H9 (cell line): Measurements from ENCODE around the gene MBLAC1. TPM values are rescaled to one million over a fixed set of nuclear protein-coding genes. Genes with fewer than 3 reads are reported as not detected.

Source experiments
- DNase-seq: peaks from one replicate; pipeline ENCODE4 v3.0.0-alpha.2; 2017
- H2AFZ ChIP-seq: one replicate; pipeline ENCODE4 v1.6.1; 2013; ENCODE audit warnings: mild to moderate bottlenecking, low read length, control low read depth, moderate library complexity
- H2AK5ac ChIP-seq: 2 replicates; pipeline ENCODE4 v1.6.1; 2013; ENCODE audit warnings: low read length, control low read depth, mixed read lengths; ENCODE audit not compliant: insufficient read length
- H2BK120ac ChIP-seq: one replicate; pipeline ENCODE4 v1.6.1; 2013; ENCODE audit warnings: low read depth, mild to moderate bottlenecking, low read length, control low read depth, inconsistent platforms; ENCODE audit not compliant: poor library complexity, severe bottlenecking
- H2BK12ac ChIP-seq: 2 replicates; pipeline ENCODE4 v1.6.1; 2013; ENCODE audit warnings: low read length, control low read depth, mixed read lengths, low read depth; ENCODE audit not compliant: insufficient read length
- H2BK15ac ChIP-seq: 2 replicates; pipeline ENCODE4 v1.6.1; 2013; ENCODE audit warnings: low read depth, low read length, control low read depth
- H2BK20ac ChIP-seq: one replicate; pipeline ENCODE4 v1.6.1; 2013; ENCODE audit warnings: low read depth, mild to moderate bottlenecking, low read length, control low read depth, inconsistent platforms; ENCODE audit not compliant: poor library complexity, severe bottlenecking
- H2BK5ac ChIP-seq: 2 replicates; pipeline ENCODE4 v1.6.1; 2013; ENCODE audit warnings: low read length, control low read depth, mixed read lengths; ENCODE audit not compliant: insufficient read length
- H3K14ac ChIP-seq: 2 replicates; pipeline ENCODE4 v1.6.1; 2013; ENCODE audit warnings: low read length, control low read depth; ENCODE audit not compliant: insufficient read depth
- H3K18ac ChIP-seq: 2 replicates; pipeline ENCODE4 v1.6.1; 2013; ENCODE audit warnings: low read depth, mild to moderate bottlenecking, mixed read lengths, low read length, control low read depth; ENCODE audit not compliant: insufficient read length
- H3K23ac ChIP-seq: 2 replicates; pipeline ENCODE4 v1.6.1; 2013; ENCODE audit warnings: low read length, control low read depth, mixed read lengths, low read depth; ENCODE audit not compliant: insufficient read length
- H3K23me2 ChIP-seq: 2 replicates; pipeline ENCODE4 v1.6.1; 2013; ENCODE audit warnings: low read depth, mild to moderate bottlenecking, mixed read lengths, low read length, control low read depth; ENCODE audit not compliant: insufficient read length, poor library complexity, severe bottlenecking
- H3K27ac ChIP-seq: 2 replicates; pipeline ENCODE4 v1.5.1; 2013; ENCODE audit warnings: low read length, control low read depth, mixed read lengths, low read depth; ENCODE audit not compliant: insufficient read length
- H3K27me3 ChIP-seq: 2 replicates; pipeline ENCODE4 v1.6.1; 2013; ENCODE audit warnings: low read length, control low read depth, inconsistent platforms; ENCODE audit not compliant: insufficient read depth
- H3K4ac ChIP-seq: 2 replicates; pipeline ENCODE4 v1.6.1; 2013; ENCODE audit warnings: low read depth, mild to moderate bottlenecking, control low read depth, inconsistent platforms, low read length, moderate library complexity
- H3K4me1 ChIP-seq: 2 replicates; pipeline ENCODE4 v1.6.1; 2013; ENCODE audit warnings: low read length, control low read depth, inconsistent platforms; ENCODE audit not compliant: insufficient read depth
- H3K4me2 ChIP-seq: 2 replicates; pipeline ENCODE4 v1.6.1; 2013; ENCODE audit warnings: low read length, control low read depth, mixed read lengths; ENCODE audit not compliant: insufficient read length, insufficient read depth
- H3K56ac ChIP-seq: 2 replicates; pipeline ENCODE4 v1.6.1; 2013; ENCODE audit warnings: low read depth, mild to moderate bottlenecking, mixed read lengths, low read length, control low read depth; ENCODE audit not compliant: insufficient read length
- H3K79me1 ChIP-seq: 2 replicates; pipeline ENCODE4 v1.6.1; 2013; ENCODE audit warnings: low read depth, mild to moderate bottlenecking, moderate library complexity, low read length, control low read depth, inconsistent platforms; ENCODE audit not compliant: insufficient read depth, poor library complexity, severe bottlenecking
- H3K79me2 ChIP-seq: 2 replicates; pipeline ENCODE4 v1.6.1; 2013; ENCODE audit warnings: low read length, control low read depth, inconsistent platforms; ENCODE audit not compliant: insufficient read depth
- H3K9ac ChIP-seq: 2 replicates; pipeline ENCODE4 v1.6.1; 2013; ENCODE audit warnings: low read length, control low read depth, mixed read lengths; ENCODE audit not compliant: insufficient read length; ENCODE audit errors: extremely low read depth
- H3K9me3 ChIP-seq: one replicate; pipeline ENCODE4 v1.6.1; 2013; ENCODE audit warnings: low read depth, low read length, inconsistent platforms; ENCODE audit not compliant: control insufficient read depth
- H3T11ph ChIP-seq: one replicate; pipeline ENCODE4 v1.6.1; 2013; ENCODE audit warnings: mild to moderate bottlenecking, low read length, control low read depth, inconsistent platforms
- H4K20me1 ChIP-seq: one replicate; pipeline ENCODE4 v1.6.1; 2013; ENCODE audit not compliant: control insufficient read depth, insufficient read length, insufficient read depth
- H4K5ac ChIP-seq: 2 replicates; pipeline ENCODE4 v1.6.1; 2013; ENCODE audit warnings: low read depth, mild to moderate bottlenecking, mixed read lengths, low read length, control low read depth; ENCODE audit not compliant: insufficient read length
- H4K8ac ChIP-seq: replicated peaks from 2 replicates; pipeline ENCODE4 v1.6.1; 2013; ENCODE audit warnings: low read length, control low read depth, mixed read lengths, low read depth; ENCODE audit not compliant: insufficient read length
- H4K91ac ChIP-seq: 2 replicates; pipeline ENCODE4 v1.6.1; 2013; ENCODE audit warnings: low read depth, mild to moderate bottlenecking, moderate library complexity, mixed read lengths, low read length, control low read depth; ENCODE audit not compliant: insufficient read length
- H3K27ac Mint-ChIP-seq, 3 experiments: 2 replicates in 2 of 3; 3 replicates in 1 of 3; pipeline ENCODE4 v1.8.0; 2020 to 2021; ENCODE audit warnings: mixed read lengths in 3 of 3, mild to moderate bottlenecking in 1 of 3, moderate library complexity in 1 of 3
- H3K27me3 Mint-ChIP-seq: 2 replicates; pipeline ENCODE4 v1.8.0; 2021; ENCODE audit warnings: low read depth, mild to moderate bottlenecking, moderate library complexity, mixed read lengths
- H3K36me3 Mint-ChIP-seq, 3 experiments: 2 replicates in 2 of 3; 3 replicates in 1 of 3; pipeline ENCODE4 v1.8.0; 2020 to 2021; ENCODE audit warnings: low read depth in 3 of 3, mixed read lengths in 3 of 3; ENCODE audit not compliant: insufficient read depth in 1 of 3
- H3K4me1 Mint-ChIP-seq, 2 experiments: 2 replicates each; pipeline ENCODE4 v1.8.0; 2020; ENCODE audit warnings: mixed read lengths in 2 of 2
- H3K4me3 Mint-ChIP-seq, 2 experiments: 2 replicates in 1 of 2; 3 replicates in 1 of 2; pipeline ENCODE4 v1.8.0; 2020 to 2021; ENCODE audit warnings: mild to moderate bottlenecking in 2 of 2, mixed read lengths in 2 of 2, moderate library complexity in 1 of 2
- H3K9me3 Mint-ChIP-seq, 2 experiments: 2 replicates in 1 of 2; 3 replicates in 1 of 2; pipeline ENCODE4 v1.8.0; 2020; ENCODE audit warnings: mild to moderate bottlenecking in 2 of 2, mixed read lengths in 2 of 2, moderate library complexity in 1 of 2
- CTCF ChIP-seq: fragments of 200-600 bp; sonication (generic); conservative IDR thresholded peaks from 3 replicates; pipeline ENCODE4 v1.8.0; 2021; ENCODE audit warnings: antibody characterized with exemption, mild to moderate bottlenecking
- WGBS: extraction: QIAGEN DNeasy Blood & Tissue Kit; methylation state at CpG from one replicate; pipeline ENCODE4 v1.1.7; 2013; ENCODE audit warnings: missing lambda C conversion rate, low lambda C conversion rate, mixed read lengths; ENCODE audit not compliant: insufficient read length; ENCODE audit errors: extremely low coverage; 5-methylcytosine and 5-hydroxymethylcytosine counted together
- total RNA-seq: library from RNA; stranded (reverse); gene quantifications from 2 replicates; pipeline ENCODE4 v1.2.1, GENCODE V29; 2021

Gene MBLAC1
- total RNA-seq, 1 experiment from 2014 or later, result 1.9 TPM

- H3T11ph ChIP-seq, result no peak overlapping the region
- H3K9ac ChIP-seq, result no peak overlapping the region
- H3K56ac ChIP-seq, result no peak overlapping the region
- no peak overlapping the region for H3K14ac ChIP-seq
- H3K27me3 Mint-ChIP-seq, result peaks cover 5% of the 10 kb centered on the region
- H3K4me3 Mint-ChIP-seq, result peak overlapping the region in 1 of 2 experiments; percentile 46; a peak in 1 of 5 replicates
- no CpG with 5 or more reads among the region's 8 CpGs for WGBS
- no peak for DNase-seq
- peaks cover 4% of the 10 kb centered on the region for H3K23me2 ChIP-seq
- no peak overlapping the region for H4K5ac ChIP-seq
- no peaks in the 10 kb centered on the region for H3K9me3 ChIP-seq
- H3K23ac ChIP-seq, result no peak overlapping the region
- H3K4me1 Mint-ChIP-seq, result peaks cover 6 to 17% of the 10 kb centered on the region in 2 experiments
- no peak overlapping the region for H3K4ac ChIP-seq
- no peaks in the 10 kb centered on the region; the same call in 1 of the 2 replicates for H3K79me2 ChIP-seq
- no peak overlapping the region for H2BK15ac ChIP-seq
- no peaks in the 10 kb centered on the region for H3K27me3 ChIP-seq
- H4K20me1 ChIP-seq, result no peaks in the 10 kb centered on the region
- no peaks in the 10 kb centered on the region for H3K79me1 ChIP-seq
- no peak overlapping the region for H2AK5ac ChIP-seq
- H3K27ac Mint-ChIP-seq, result peak overlapping the region; percentile 18 to 86 (median 70); a peak in 4 of 7 replicates
- no peak overlapping the region for H2AFZ ChIP-seq
- H3K9me3 Mint-ChIP-seq, result no peaks in the 10 kb centered on the region; a peak in 1 of 5 replicates
- no peak overlapping the region for H2BK120ac ChIP-seq
- H3K4me1 ChIP-seq, result no peaks in the 10 kb centered on the region
- no peak overlapping the region for H4K91ac ChIP-seq
- TF ChIP-seq CTCF, result no peak
- no peak overlapping the region for H2BK20ac ChIP-seq
- H3K4me2 ChIP-seq, result no peak overlapping the region
- no peak overlapping the region for H3K18ac ChIP-seq
- no peak overlapping the region for H3K27ac ChIP-seq
- H3K36me3 Mint-ChIP-seq, result peaks cover 77 to 84% (median 83%) of the 10 kb centered on the region in 3 experiments
- no peak overlapping the region for H2BK5ac ChIP-seq
- H4K8ac ChIP-seq, result no peak overlapping the region
- H2BK12ac ChIP-seq, result no peak overlapping the region
Observed at GRCh38 chr7:100093054-100093453, 33.7 kb upstream of the MBLAC1 start.
